ENCODE results near the gene TUBB4A.

DNA sequence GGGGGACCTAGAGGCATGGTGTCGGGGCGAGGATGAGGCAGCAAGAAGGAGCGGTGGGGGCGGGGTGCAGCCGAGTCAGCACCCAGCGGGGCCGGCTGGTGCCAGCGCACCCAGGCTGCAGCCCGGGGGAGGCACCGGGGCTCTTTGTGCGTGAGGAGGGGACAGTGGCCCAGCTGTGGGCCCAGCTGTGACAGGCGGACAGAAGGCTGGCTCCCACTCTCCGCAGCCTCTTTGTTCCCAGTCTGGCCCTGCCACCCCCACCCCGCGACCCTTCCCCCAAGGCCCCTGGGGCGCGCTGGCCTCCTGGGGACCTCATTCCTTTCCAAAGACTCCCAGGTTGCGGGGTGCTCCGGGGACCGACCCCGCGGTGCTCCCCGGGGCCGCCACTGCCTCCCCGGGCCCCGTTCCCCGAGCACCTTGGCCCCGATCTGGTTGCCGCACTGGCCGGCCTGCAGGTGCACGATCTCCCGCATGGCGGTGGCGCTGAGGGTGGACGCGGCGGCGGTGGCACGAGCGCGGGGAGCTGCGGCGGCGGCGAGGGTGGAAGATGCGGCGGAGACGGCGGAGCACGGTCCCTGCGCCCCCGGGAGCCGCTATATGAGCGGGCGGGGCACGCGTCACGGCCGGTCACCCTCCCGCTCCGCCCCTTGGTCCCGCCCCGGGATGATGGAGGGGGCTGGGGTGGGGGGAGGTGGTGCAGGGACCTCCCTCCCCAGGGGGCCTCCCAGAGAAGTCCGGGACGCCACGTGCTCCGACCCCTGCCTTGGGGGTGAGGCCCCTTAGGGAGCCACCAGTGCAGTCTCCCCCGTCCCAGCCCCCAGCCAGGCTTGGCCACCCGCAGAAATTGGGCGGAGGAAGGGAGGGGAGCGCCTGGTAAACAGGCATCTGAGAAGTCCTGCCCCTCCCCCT lies at the start of gene TUBB4A:
- TF ChIP-seq, protein P1, sequence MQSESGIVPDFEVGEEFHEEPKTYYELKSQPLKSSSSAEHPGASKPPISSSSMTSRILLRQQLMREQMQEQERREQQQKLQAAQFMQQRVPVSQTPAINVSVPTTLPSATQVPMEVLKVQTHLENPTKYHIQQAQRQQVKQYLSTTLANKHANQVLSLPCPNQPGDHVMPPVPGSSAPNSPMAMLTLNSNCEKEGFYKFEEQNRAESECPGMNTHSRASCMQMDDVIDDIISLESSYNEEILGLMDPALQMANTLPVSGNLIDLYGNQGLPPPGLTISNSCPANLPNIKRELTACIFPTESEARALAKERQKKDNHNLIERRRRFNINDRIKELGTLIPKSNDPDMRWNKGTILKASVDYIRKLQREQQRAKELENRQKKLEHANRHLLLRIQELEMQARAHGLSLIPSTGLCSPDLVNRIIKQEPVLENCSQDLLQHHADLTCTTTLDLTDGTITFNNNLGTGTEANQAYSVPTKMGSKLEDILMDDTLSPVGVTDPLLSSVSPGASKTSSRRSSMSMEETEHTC (IDR thresholded peaks at IDR 0.05) = no peak
- TF ChIP-seq, protein P2, sequence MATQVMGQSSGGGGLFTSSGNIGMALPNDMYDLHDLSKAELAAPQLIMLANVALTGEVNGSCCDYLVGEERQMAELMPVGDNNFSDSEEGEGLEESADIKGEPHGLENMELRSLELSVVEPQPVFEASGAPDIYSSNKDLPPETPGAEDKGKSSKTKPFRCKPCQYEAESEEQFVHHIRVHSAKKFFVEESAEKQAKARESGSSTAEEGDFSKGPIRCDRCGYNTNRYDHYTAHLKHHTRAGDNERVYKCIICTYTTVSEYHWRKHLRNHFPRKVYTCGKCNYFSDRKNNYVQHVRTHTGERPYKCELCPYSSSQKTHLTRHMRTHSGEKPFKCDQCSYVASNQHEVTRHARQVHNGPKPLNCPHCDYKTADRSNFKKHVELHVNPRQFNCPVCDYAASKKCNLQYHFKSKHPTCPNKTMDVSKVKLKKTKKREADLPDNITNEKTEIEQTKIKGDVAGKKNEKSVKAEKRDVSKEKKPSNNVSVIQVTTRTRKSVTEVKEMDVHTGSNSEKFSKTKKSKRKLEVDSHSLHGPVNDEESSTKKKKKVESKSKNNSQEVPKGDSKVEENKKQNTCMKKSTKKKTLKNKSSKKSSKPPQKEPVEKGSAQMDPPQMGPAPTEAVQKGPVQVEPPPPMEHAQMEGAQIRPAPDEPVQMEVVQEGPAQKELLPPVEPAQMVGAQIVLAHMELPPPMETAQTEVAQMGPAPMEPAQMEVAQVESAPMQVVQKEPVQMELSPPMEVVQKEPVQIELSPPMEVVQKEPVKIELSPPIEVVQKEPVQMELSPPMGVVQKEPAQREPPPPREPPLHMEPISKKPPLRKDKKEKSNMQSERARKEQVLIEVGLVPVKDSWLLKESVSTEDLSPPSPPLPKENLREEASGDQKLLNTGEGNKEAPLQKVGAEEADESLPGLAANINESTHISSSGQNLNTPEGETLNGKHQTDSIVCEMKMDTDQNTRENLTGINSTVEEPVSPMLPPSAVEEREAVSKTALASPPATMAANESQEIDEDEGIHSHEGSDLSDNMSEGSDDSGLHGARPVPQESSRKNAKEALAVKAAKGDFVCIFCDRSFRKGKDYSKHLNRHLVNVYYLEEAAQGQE (IDR thresholded peaks at IDR 0.05; ENCODE audit: borderline replicate concordance) = no peak
- TF ChIP-seq, protein P2 (CRISPR knock-in tag; IDR thresholded peaks at IDR 0.05; ENCODE audit: low read depth) = no peak
- TF ChIP-seq MTA3 (IDR thresholded peaks at IDR 0.05; ENCODE audit: borderline replicate concordance) (no peak), PTTG1 (tag; IDR thresholded peaks at IDR 0.05; ENCODE audit: low read depth) (no peak), NCOA2 (IDR thresholded peaks at IDR 0.05; ENCODE audit: partially characterized antibody in 2 of 2) (no peak), FOXJ3 (CRISPR knock-in tag; IDR thresholded peaks at IDR 0.05) (no peak)
